DOHH2 (cell line): ENCODE measurements around the gene PPP1R36.

ENCODE experiments used
- CTCF ChIP-seq: fragments of 200-600 bp; sonication (generic); IDR thresholded peaks from one replicate; pipeline ENCODE4 v1.5.1; 2014; ENCODE audit warnings: antibody characterized with exemption, mild to moderate bottlenecking, low read depth, low read length; ENCODE audit not compliant: poor library complexity, severe bottlenecking
- EZH2phosphoT487 ChIP-seq: fragments of 200-600 bp; sonication (generic); IDR thresholded peaks from 2 replicates; pipeline ENCODE4 v1.6.1; 2017; ENCODE audit warnings: borderline replicate concordance, mild to moderate bottlenecking, antibody characterized with exemption, low read length, moderate library complexity, mixed read lengths

DNA sequence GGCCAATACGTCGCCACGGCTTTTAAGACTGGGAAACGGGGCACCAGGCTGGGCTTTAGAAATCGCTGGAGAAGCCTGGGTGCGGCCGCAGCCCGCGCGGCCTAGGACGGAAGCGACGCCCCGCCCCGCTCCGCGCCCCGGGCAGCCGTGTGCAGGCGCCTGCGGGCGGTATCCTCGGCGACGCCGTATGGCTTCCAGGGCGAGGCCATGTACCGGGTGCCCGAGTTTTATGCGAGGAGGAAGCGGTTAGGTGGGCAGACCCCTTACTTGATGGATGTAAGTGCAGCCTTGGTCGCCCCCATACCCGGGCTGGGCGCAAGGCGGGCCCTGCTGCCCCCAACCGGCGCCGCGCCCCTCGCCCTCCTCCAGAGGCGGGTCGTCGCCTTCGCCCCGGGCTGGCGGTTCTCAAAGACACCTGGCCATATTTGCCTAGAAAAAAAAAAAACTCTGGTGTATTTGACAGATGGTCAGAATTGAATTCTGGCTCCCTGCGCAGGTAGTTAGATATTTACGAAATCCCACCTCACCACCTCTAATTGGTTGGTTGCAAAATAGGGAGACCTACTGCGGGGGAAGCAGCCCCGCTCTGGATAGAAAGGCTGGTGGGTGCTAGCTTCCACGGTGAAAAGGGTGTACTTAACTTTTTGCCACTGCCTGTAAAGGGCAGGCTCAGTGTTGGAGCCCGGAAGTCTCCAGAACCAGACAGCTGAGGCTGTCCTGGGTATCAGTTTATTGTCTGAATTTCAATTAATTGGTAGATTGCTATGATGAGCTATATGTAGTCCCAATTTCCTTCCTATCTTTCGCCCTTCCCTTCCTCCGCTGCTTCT, at the start of gene PPP1R36:
- TF ChIP-seq CTCF = no peak
- TF ChIP-seq EZH2phosphoT487 = no peak
